Omental fat pad (tissue), 4 donors: ENCODE measurements around the gene KCNIP4. TPM values are rescaled to one million over a fixed set of nuclear protein-coding genes. Genes with fewer than 3 reads are reported as not detected.

ENCODE experiments used
- ATAC-seq: fragments of 150-250 bp; one replicate; pipeline ENCODE4 v1.9.1; 2016; ENCODE audit warnings: mild to moderate bottlenecking, moderate library complexity; ENCODE audit not compliant: low FRiP score
- DNase-seq: peaks from one replicate; pipeline ENCODE4 v3.0.0-alpha.2; 2019; ENCODE audit warnings: low spot score
- total RNA-seq, 4 donors: library from RNA; depleted of rRNA; stranded (reverse); fragments of >200 nt; gene quantifications; one replicate each; pipeline ENCODE4 v1.1.0, GENCODE V29; 2016
- TF ChIP-seq, protein P1 (sequence below), 3 donors: fragments of 450-650 bp; IDR thresholded peaks; one replicate each; pipeline ENCODE4 v1.5.1; 2016 to 2017; ENCODE audit warnings: antibody characterized with exemption in 3 of 3, mild to moderate bottlenecking in 3 of 3, moderate library complexity in 2 of 3

KCNIP4 gene
- total RNA-seq, 4 donors from 2014 or later = 0.37 TPM; not detected in 3

DNA sequence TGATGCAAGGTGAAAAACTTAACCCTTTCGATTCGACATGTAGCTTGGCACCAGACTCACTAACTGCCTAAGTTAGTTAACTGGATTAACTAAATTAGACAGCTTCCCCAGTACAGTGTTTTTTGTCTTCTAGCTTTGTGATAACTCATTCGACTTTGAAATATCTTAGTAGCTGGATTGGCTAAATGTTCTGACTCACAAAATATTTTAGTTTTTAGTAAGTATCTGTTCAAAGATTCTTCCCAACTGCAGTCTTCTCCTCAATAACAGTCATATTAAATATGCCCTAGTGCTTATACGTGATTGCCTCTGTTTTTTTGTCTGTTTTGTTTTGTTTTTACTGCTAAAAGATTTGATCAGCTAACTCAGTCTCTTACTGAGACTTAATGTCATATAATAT is 102.9 kb downstream of the KCNIP4 start:
- ATAC-seq = no peak
- DNase-seq = no peak
- TF ChIP-seq, protein P1, sequence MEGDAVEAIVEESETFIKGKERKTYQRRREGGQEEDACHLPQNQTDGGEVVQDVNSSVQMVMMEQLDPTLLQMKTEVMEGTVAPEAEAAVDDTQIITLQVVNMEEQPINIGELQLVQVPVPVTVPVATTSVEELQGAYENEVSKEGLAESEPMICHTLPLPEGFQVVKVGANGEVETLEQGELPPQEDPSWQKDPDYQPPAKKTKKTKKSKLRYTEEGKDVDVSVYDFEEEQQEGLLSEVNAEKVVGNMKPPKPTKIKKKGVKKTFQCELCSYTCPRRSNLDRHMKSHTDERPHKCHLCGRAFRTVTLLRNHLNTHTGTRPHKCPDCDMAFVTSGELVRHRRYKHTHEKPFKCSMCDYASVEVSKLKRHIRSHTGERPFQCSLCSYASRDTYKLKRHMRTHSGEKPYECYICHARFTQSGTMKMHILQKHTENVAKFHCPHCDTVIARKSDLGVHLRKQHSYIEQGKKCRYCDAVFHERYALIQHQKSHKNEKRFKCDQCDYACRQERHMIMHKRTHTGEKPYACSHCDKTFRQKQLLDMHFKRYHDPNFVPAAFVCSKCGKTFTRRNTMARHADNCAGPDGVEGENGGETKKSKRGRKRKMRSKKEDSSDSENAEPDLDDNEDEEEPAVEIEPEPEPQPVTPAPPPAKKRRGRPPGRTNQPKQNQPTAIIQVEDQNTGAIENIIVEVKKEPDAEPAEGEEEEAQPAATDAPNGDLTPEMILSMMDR (IDR thresholded peaks at IDR 0.05) = no peak

DNA sequence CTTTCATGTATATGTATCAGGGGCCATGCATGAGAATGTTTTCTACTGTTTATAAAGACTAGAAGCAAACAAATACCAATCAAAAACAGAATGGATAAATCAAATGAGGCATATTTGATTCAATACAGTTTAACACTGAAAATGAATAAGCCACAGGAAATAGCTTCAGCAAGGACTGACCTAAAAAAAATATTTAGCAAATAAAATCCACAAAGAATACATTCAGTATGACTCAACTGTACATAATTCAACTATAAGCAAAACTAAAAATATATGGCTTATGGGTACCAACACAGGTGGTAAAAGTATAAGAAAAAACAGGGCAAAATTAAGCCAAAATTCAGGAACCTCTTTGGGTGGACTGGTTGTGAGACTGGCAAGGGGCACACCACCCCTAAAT is 112.9 kb downstream of the KCNIP4 start:
- no peak for DNase-seq
- TF ChIP-seq, protein P1 (IDR thresholded peaks at IDR 0.05) = no peak
- ATAC-seq = no peak

DNA sequence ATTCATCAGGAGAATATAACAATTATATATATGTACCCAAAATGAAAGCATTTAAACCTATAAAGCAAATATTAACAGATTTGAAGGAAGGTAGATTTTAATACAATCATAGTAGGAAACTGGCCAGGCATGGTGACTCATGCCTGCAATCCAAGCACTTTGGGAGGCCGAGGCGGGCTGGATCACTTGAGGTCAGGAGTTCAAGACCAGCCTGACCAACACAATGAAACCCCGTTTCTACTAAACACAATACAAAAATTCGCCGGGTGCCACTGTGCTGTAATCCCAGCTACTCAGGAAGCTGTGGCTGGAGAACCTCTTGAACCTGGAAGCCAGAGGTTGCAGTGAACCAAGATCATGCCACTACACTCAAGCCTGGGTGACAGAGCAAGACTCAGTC is 118.3 kb downstream of the KCNIP4 start:
- DNase-seq (no peak), ATAC-seq (no peak)
- TF ChIP-seq, protein P1 (IDR thresholded peaks at IDR 0.05) = no peak

DNA sequence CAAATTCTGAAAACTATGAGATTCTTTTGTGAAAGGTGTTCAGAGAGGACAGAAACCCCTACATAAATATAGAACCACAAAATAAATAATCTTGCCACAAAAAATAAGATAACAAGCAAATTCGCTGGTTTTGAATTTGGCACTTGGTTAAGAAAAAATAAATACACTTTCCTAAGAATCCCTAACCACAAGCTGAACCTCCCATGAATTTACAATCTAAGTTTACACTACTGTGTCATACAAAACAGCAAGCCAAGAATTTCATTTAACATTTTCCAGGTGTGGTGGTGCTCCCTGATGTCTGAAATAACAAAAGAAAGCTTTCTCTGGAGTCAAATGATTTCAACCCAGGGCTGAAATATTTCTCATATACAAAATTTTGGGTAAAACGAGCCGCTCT is 121.0 kb downstream of the KCNIP4 start:
- TF ChIP-seq, protein P1 (IDR thresholded peaks at IDR 0.05) = no peak
- DNase-seq (no peak), ATAC-seq (no peak)

DNA sequence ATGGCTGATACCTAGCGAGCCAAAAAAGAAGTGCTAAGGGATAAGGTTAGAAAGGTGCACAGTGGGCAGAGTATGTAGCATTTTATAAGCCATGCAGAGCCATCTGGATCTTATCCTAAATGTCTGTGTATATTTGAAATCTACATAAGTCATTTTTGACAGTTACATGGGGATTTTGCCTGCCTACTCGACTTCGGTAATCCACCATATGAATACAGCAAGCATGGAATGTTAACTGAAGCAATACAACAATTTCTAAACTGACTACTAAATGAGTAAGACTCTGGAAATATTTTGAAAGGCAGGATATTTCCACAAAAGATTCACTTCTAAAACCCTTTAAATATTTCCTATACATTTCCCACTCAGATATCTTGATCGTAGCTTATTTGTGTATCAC is 122.5 kb downstream of the KCNIP4 start:
- TF ChIP-seq, protein P1 (IDR thresholded peaks at IDR 0.05) = no peak
- no peak for ATAC-seq
- no peak for DNase-seq

- ATAC-seq (no peak), DNase-seq (no peak)
- TF ChIP-seq, protein P1 (IDR thresholded peaks at IDR 0.05) = no peak
These were observed 129.5 kb downstream of the KCNIP4 start for GRCh38 chr4:21819086-21819485.

- ATAC-seq (no peak), DNase-seq (no peak)
- TF ChIP-seq, protein P1 (IDR thresholded peaks at IDR 0.05) = no peak
These were observed 132.8 kb downstream of the KCNIP4 start for GRCh38 chr4:21815651-21816377.
